HG03097 (cell line): Measurements from ENCODE around the gene ZNF784.

ENCODE experiments used
- ATAC-seq: cut with Tn5 transposase; IDR thresholded peaks from one replicate; pipeline ENCODE4 v1.9.1; 2021; ENCODE audit not compliant: unreplicated experiment, low FRiP score

The ZNF784 gene

GRCh38 chr19:55624109-55625003, at the start of gene ZNF784:
ZNF784 (minus strand) TSS chr19:55624566; CDS start chr19:55624561, 5 bp downstream.
- ATAC-seq, result peak; percentile 54

GRCh38 chr19:55673889-55674288, 49.5 kb upstream of the ZNF784 start:
- no peak for ATAC-seq

GRCh38 chr19:55673465-55673864, 49.1 kb upstream of the ZNF784 start:
- ATAC-seq, result no peak

- ATAC-seq, result no peak
Observed at GRCh38 chr19:55672418-55672817, 48.1 kb upstream of the ZNF784 start.

GRCh38 chr19:55671054-55671378, 46.6 kb upstream of the ZNF784 start:
- no peak for ATAC-seq

- ATAC-seq, result no peak
Observed at GRCh38 chr19:55670280-55671053, 46.1 kb upstream of the ZNF784 start.

- no peak for ATAC-seq
Observed at GRCh38 chr19:55669418-55670279, 45.3 kb upstream of the ZNF784 start.

GRCh38 chr19:55668603-55669348, 44.4 kb upstream of the ZNF784 start:
- no peak for ATAC-seq

GRCh38 chr19:55667958-55668357, 43.6 kb upstream of the ZNF784 start:
- ATAC-seq, result no peak

- ATAC-seq, result no peak
Observed at GRCh38 chr19:55667511-55667910, 43.1 kb upstream of the ZNF784 start.

GRCh38 chr19:55667006-55667381, 42.6 kb upstream of the ZNF784 start:
- no peak for ATAC-seq

GRCh38 chr19:55666343-55667005, 42.1 kb upstream of the ZNF784 start:
- ATAC-seq, result no peak

- no peak for ATAC-seq
Observed at GRCh38 chr19:55663846-55664536, 39.6 kb upstream of the ZNF784 start.

GRCh38 chr19:55661826-55662225, 37.5 kb upstream of the ZNF784 start:
- ATAC-seq, result no peak

- ATAC-seq, result no peak
Observed at GRCh38 chr19:55660991-55661390, 36.6 kb upstream of the ZNF784 start.

GRCh38 chr19:55660404-55660803, 36.0 kb upstream of the ZNF784 start:
- ATAC-seq, result no peak

- ATAC-seq, result no peak
Observed at GRCh38 chr19:55659822-55660221, 35.5 kb upstream of the ZNF784 start.

GRCh38 chr19:55658846-55659459, 34.6 kb upstream of the ZNF784 start:
- ATAC-seq, result no peak
